ENCODE data around the gene TTC19. TPM values are rescaled to one million over a fixed set of nuclear protein-coding genes. Genes with fewer than 3 reads are reported as not detected.

TTC19 gene
- total RNA-seq, 2 experiments from 2014 or later, result 18.8 to 20.8 TPM

GRCh38 chr17:16007439-16007838 lies 7.8 kb downstream of the TTC19 start:
- intact Hi-C loops (cut with micrococcal nuclease), result no loop called here
- Mint-ChIP-seq H3K4me1 (ENCODE audit: low read depth) (peaks cover 21% of the 10 kb centered on the region), H3K4me3 (no peak overlapping the region), H3K27me3 (ENCODE audit: low read depth) (no peaks in the 10 kb centered on the region), H3K27ac (no peak overlapping the region), H3K36me3 (ENCODE audit: low read depth) (peaks cover 48% of the 10 kb centered on the region), H3K9me3 (no peaks in the 10 kb centered on the region)
- DNase-seq, result peak; percentile 17
- CTCF ChIA-PET, result no interaction called here

DNA sequence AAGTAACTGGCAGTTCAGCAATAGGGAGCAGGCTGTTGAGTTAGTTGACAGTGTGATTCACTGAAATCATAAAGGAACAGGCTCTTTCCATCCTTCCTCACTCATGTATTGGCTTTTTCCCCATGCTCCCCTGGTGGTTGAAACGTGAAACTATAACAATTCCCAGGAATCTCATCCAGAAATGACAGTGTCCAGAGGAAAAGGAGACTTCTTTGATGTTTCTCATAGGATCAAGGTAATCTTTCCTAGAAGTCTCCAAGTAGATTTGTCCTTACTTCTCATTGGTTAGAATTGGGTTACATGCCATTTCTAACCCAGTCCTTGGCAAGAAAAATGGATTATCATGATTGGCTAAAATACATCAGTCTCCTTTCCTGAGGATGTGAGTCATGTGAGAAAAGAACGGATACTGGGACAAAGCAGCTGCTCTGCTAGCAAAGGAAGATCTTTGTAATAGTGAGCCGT lies 14.4 kb downstream of the TTC19 start:
- intact Hi-C loops (cut with micrococcal nuclease), result no loop called here
- Mint-ChIP-seq H3K27ac (no peak overlapping the region), H3K27me3 (ENCODE audit: low read depth) (no peaks in the 10 kb centered on the region), H3K4me3 (no peak overlapping the region), H3K9me3 (no peaks in the 10 kb centered on the region), H3K4me1 (ENCODE audit: low read depth) (peaks cover 8% of the 10 kb centered on the region), H3K36me3 (ENCODE audit: low read depth) (peaks cover 30% of the 10 kb centered on the region)
- CTCF ChIA-PET, result no interaction called here
- DNase-seq, result no peak

- Mint-ChIP-seq H3K27me3 (ENCODE audit: low read depth) (no peaks in the 10 kb centered on the region), H3K27ac (no peak overlapping the region), H3K9me3 (no peaks in the 10 kb centered on the region), H3K4me1 (ENCODE audit: low read depth) (peaks cover 18% of the 10 kb centered on the region), H3K4me3 (no peak overlapping the region), H3K36me3 (ENCODE audit: low read depth) (peaks cover 43% of the 10 kb centered on the region)
- no peak for DNase-seq
- CTCF ChIA-PET, result no interaction called here
- intact Hi-C loops (cut with micrococcal nuclease), result no loop called here
These were observed 19.7 kb downstream of the TTC19 start for GRCh38 chr17:16019347-16019746.

DNA sequence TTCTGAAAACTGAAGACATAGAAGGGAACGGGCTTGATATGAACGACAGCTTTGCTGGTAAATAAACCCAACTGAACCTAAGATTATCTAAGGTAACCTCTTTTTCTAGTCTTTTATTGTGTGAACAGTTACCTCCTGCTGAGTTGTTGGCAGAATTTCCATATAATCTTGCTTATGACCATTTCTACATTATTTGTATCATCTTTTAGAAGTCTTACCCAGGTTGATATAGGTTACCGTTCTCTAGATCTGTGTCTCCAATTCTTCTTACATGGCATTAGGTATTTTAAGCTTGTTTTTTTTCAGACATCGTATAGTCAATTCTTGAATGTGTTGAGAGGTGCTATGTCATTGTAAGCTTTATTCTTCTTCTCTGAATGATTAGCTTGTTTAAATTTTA lies 24.3 kb downstream of the TTC19 start:
- Mint-ChIP-seq H3K4me1 (ENCODE audit: low read depth) (peaks cover 44% of the 10 kb centered on the region), H3K36me3 (ENCODE audit: low read depth) (peaks cover 59% of the 10 kb centered on the region), H3K27me3 (ENCODE audit: low read depth) (no peaks in the 10 kb centered on the region), H3K27ac (no peak overlapping the region), H3K9me3 (no peaks in the 10 kb centered on the region), H3K4me3 (no peak overlapping the region)
- no peak for DNase-seq
- CTCF ChIA-PET, result no interaction called here
- intact Hi-C loops (cut with micrococcal nuclease), result no loop called here

DNA sequence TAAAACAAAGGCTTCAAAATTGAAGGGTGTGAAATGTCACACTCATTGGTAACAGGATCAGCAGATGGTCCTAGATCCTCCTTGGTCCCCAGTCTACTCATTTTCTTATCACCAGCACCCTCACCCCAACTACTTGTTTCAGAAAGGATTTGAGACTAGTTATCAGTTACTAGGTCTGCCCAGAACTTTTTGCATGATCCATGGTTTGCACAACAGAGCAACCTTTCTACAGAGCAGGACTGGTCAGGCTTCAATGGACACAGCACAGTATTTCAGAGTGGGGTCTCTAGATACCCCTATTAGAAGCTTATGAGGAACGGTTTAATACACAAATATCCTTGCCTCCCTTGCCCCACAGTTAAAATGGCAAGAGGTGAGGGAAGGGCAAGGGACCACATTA lies 25.6 kb downstream of the TTC19 start:
- Mint-ChIP-seq H3K27me3 (ENCODE audit: low read depth) (no peaks in the 10 kb centered on the region), H3K4me3 (no peak overlapping the region), H3K9me3 (no peaks in the 10 kb centered on the region), H3K27ac (peak overlapping the region; percentile 43), H3K4me1 (ENCODE audit: low read depth) (peaks cover 51% of the 10 kb centered on the region), H3K36me3 (ENCODE audit: low read depth) (peaks cover 58% of the 10 kb centered on the region)
- DNase-seq, result no peak
- CTCF ChIA-PET, result no interaction called here
- intact Hi-C loops (cut with micrococcal nuclease), result loop anchor here (5.0 kb wide), 3 partner anchors 372 to 512 kb away; partner anchors contain the start of gene TRPV2

DNA sequence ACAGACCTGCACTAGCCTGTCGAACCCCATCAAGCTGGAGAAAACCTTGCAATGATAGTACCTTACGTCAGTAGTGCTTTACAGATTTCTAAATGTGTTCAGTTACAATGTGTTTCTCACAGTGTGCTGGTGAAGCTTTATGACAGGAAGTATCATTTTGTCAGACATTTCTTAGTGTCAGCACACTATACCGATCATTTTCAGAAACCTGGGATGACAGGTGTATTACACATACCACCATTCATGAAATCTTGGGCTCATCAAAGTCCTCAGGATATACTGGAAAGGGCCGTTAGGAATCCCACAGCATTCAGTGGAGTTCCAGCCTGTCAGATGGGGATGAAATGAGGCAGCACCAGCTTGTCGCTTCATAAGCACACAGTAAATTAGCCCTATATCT lies 27.3 kb downstream of the TTC19 start:
- Mint-ChIP-seq H3K27ac (peak overlapping the region; percentile 97), H3K9me3 (no peaks in the 10 kb centered on the region), H3K36me3 (ENCODE audit: low read depth) (peaks cover 57% of the 10 kb centered on the region), H3K4me3 (no peak overlapping the region), H3K4me1 (ENCODE audit: low read depth) (peaks cover 44% of the 10 kb centered on the region), H3K27me3 (ENCODE audit: low read depth) (no peaks in the 10 kb centered on the region)
- no peak for DNase-seq
- intact Hi-C loops (cut with micrococcal nuclease), result loop anchor here (1.0 to 5.0 kb wide), 6 partner anchors 28 to 510 kb away; partner anchors contain the start of genes NCOR1, TRPV2, TTC19 and ZSWIM7
- CTCF ChIA-PET, result interaction anchor here (1.2 kb wide), 1 partner anchor 26 kb away, joined by 5 read pairs; no protein-coding TSS in a partner anchor

- CTCF ChIA-PET, result interaction anchor here (1.3 kb wide), 1 partner anchor 10 kb away, joined by 3 read pairs; no protein-coding TSS in a partner anchor
- H3K27me3 Mint-ChIP-seq (ENCODE audit: low read depth), result no peaks in the 10 kb centered on the region
These were observed 28.3 kb downstream of the TTC19 start for GRCh38 chr17:16027708-16028584.

GRCh38 chr17:16033729-16034349 lies 34.2 kb downstream of the TTC19 start:
- no peaks in the 10 kb centered on the region for H3K27me3 Mint-ChIP-seq (ENCODE audit: low read depth)
- no peak for DNase-seq
- H3K4me1 Mint-ChIP-seq (ENCODE audit: low read depth), result peaks cover 21% of the 10 kb centered on the region
- peaks cover 63% of the 10 kb centered on the region for H3K36me3 Mint-ChIP-seq (ENCODE audit: low read depth)
- no peaks in the 10 kb centered on the region for H3K9me3 Mint-ChIP-seq
- CTCF ChIA-PET, result no interaction called here
- H3K27ac Mint-ChIP-seq, result peak overlapping the region; percentile 63
- intact Hi-C loops (cut with micrococcal nuclease), result no loop called here
- H3K4me3 Mint-ChIP-seq, result no peak overlapping the region

More at GRCh38 chr17:16027708-16028584, 28.3 kb downstream of the TTC19 start:
- intact Hi-C loops (cut with micrococcal nuclease), result loop anchor here (1.0 to 5.0 kb wide), 11 partner anchors 29 to 509 kb away; partner anchors contain the start of genes NCOR1, TRPV2, TTC19 and ZSWIM7
- Mint-ChIP-seq H3K4me1 (ENCODE audit: low read depth) (peaks cover 40% of the 10 kb centered on the region), H3K27ac (peak overlapping the region; percentile 97), H3K36me3 (ENCODE audit: low read depth) (peaks cover 65% of the 10 kb centered on the region), H3K9me3 (no peaks in the 10 kb centered on the region), H3K4me3 (peak overlapping the region; percentile 52)
- DNase-seq, result peak; percentile 82

DNA sequence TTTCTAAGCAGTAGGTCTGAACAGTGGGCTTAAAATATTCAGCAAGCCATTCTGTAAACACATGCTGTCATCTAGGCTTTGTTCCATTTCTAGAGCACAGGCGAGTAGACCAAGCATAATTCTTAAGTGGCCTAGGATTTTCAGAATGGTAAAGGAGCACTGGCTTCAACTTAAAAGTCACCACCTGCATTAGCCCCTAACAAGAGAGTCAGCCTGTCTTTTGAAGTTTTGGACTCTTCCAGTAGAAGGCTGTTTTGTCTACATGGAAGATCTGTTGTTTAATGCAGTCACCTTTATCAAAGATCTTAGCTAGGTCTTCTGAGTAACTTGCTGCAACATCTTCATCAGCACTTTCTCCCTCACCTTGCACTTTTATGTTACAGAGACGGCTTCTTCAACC lies 36.6 kb downstream of the TTC19 start:
- no peak overlapping the region for H3K4me3 Mint-ChIP-seq
- no peaks in the 10 kb centered on the region for H3K27me3 Mint-ChIP-seq (ENCODE audit: low read depth)
- H3K4me1 Mint-ChIP-seq (ENCODE audit: low read depth), result peaks cover 13% of the 10 kb centered on the region
- H3K27ac Mint-ChIP-seq, result no peak overlapping the region
- H3K36me3 Mint-ChIP-seq (ENCODE audit: low read depth), result peaks cover 53% of the 10 kb centered on the region
- CTCF ChIA-PET, result no interaction called here
- DNase-seq, result no peak
- intact Hi-C loops (cut with micrococcal nuclease), result no loop called here
- no peaks in the 10 kb centered on the region for H3K9me3 Mint-ChIP-seq

DNA sequence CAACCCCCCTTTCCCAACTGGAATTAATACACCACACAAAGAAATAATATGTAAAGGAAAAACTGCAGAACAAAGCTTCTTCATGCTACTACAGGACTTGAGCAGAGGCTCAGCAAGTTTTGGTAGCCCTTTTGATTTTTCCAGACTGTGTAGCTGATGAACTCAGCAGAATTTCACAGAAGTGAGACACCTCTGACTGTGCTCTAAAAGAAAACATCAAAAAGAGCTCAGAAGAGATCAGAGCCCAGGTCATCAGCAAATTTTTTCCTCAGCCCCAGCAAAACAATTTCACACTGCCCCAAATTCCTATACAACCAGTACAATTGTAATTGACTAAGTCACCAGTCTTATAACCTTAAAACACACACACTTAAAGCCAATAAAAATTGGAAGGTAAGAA lies 38.0 kb downstream of the TTC19 start:
- no peak for DNase-seq
- Mint-ChIP-seq H3K9me3 (no peaks in the 10 kb centered on the region), H3K27me3 (ENCODE audit: low read depth) (no peaks in the 10 kb centered on the region), H3K36me3 (ENCODE audit: low read depth) (peaks cover 48% of the 10 kb centered on the region), H3K27ac (peak overlapping the region; percentile 79), H3K4me1 (ENCODE audit: low read depth) (peaks cover 13% of the 10 kb centered on the region), H3K4me3 (no peak overlapping the region)
- CTCF ChIA-PET, result interaction anchor here (0.6 to 0.7 kb wide), 2 partner anchors 44 to 488 kb away, joined by 3 to 6 read pairs; no protein-coding TSS in a partner anchor
- intact Hi-C loops (cut with micrococcal nuclease), result no loop called here

DNA sequence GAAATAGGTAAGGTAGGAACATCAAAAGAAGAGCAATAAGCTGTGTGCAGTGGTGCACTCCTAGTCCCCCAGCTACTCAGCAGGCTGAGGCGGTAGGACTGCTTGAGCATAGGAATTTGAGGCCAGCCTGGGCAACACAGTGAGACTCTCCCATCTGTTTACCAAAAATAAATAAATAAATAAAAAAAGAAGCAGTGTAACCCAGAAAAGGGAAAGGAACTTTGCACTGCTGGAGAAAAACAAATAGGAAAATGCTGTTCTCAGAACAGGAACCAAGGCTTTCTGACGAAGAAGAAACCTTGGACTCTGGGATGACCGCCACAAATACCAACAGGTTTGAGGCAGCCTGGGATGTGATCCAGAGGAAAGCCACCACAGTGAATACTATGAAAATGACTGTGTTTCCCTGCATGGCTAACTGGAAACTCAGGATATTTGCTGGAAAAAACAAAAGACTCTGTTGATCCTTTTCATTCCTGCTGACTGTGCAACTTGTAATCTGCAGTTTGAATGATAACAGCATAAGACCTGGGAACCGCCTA lies 41.2 kb downstream of the TTC19 start:
- Mint-ChIP-seq H3K9me3 (no peaks in the 10 kb centered on the region), H3K36me3 (ENCODE audit: low read depth) (peaks cover 39% of the 10 kb centered on the region), H3K4me3 (no peak overlapping the region), H3K27me3 (ENCODE audit: low read depth) (no peaks in the 10 kb centered on the region), H3K4me1 (ENCODE audit: low read depth) (peaks cover 11% of the 10 kb centered on the region), H3K27ac (peak overlapping the region; percentile 61)
- intact Hi-C loops (cut with micrococcal nuclease), result no loop called here
- CTCF ChIA-PET, result no interaction called here
- no peak for DNase-seq

- H3K9me3 Mint-ChIP-seq, result no peaks in the 10 kb centered on the region
- DNase-seq, result no peak
- H3K4me3 Mint-ChIP-seq, result no peak overlapping the region
- H3K36me3 Mint-ChIP-seq (ENCODE audit: low read depth), result peaks cover 27% of the 10 kb centered on the region
- H3K4me1 Mint-ChIP-seq (ENCODE audit: low read depth), result no peaks in the 10 kb centered on the region
- H3K27me3 Mint-ChIP-seq (ENCODE audit: low read depth), result no peaks in the 10 kb centered on the region
- CTCF ChIA-PET, result no interaction called here
- H3K27ac Mint-ChIP-seq, result peak overlapping the region; percentile 9
- intact Hi-C loops (cut with micrococcal nuclease), result no loop called here
These were observed 44.9 kb downstream of the TTC19 start for GRCh38 chr17:16044487-16044886.
